GM23338 (cell line): ENCODE data around the gene ARFGAP2. TPM values are rescaled to one million over a fixed set of nuclear protein-coding genes. Genes with fewer than 3 reads are reported as not detected.

Experiments used
- CREB1 ChIP-seq: fragments of 250-450 bp; sonication (Bioruptor Pico); IDR thresholded peaks from 2 replicates; pipeline ENCODE4 v1.5.0; 2020; ENCODE audit warnings: low read depth, mild to moderate bottlenecking, moderate library complexity
- EZH2 ChIP-seq: fragments of 200-600 bp; sonication (generic); IDR thresholded peaks from one replicate; pipeline ENCODE4 v1.8.0; 2017; ENCODE audit warnings: antibody characterized with exemption, mild to moderate bottlenecking, low read depth; ENCODE audit not compliant: unreplicated experiment
- EZH2phosphoT487 ChIP-seq: fragments of 200-600 bp; sonication (generic); IDR thresholded peaks from one replicate; pipeline ENCODE4 v1.8.1; 2018; ENCODE audit warnings: antibody characterized with exemption; ENCODE audit not compliant: unreplicated experiment
- JUNB ChIP-seq: IDR thresholded peaks from one replicate; pipeline ENCODE4 v1.6.1; 2016; ENCODE audit warnings: antibody characterized with exemption; ENCODE audit not compliant: unreplicated experiment
- NANOG ChIP-seq: IDR thresholded peaks from 2 replicates; pipeline ENCODE4 v1.6.1; 2016; ENCODE audit warnings: antibody characterized with exemption, borderline replicate concordance
- POLR2AphosphoS5 ChIP-seq: IDR thresholded peaks from 2 replicates; pipeline ENCODE4 v1.6.1; 2016; ENCODE audit warnings: antibody characterized with exemption, low read depth
- ZNF114 ChIP-seq: fragments of 250-450 bp; sonication (Bioruptor Pico); IDR thresholded peaks from 2 replicates; pipeline ENCODE4 v1.5.0; 2020; ENCODE audit warnings: mild to moderate bottlenecking, moderate library complexity
- ZNF331 ChIP-seq: fragments of 250-450 bp; sonication (Bioruptor Pico); IDR thresholded peaks from 2 replicates; pipeline ENCODE4 v1.5.0; 2020; ENCODE audit warnings: low read depth, mild to moderate bottlenecking, moderate library complexity
- polyA plus RNA-seq: library from polyadenylated mRNA; unstranded; fragments of >200 nt; fragmentation: Nextera tagmentation; extraction: Ambion mirVana; gene quantifications from 2 replicates; pipeline ENCODE4 v1.2.1, GENCODE V29; 2016
- total RNA-seq: library from RNA; depleted of rRNA; stranded (reverse); fragments of >200 nt; shearing (Covaris generic); gene quantifications from 2 replicates; pipeline ENCODE4 v1.2.3, GENCODE V29; 2014
- TF ChIP-seq, protein P1 (sequence below): fragments of 250-450 bp; sonication (Bioruptor Pico); IDR thresholded peaks from 2 replicates; pipeline ENCODE4 v1.5.0; 2020; ENCODE audit warnings: mild to moderate bottlenecking, moderate library complexity
- TF ChIP-seq, protein P2 (sequence below): IDR thresholded peaks from one replicate; pipeline ENCODE4 v1.6.1; 2018; ENCODE audit warnings: antibody characterized with exemption; ENCODE audit not compliant: unreplicated experiment

ARFGAP2 gene
- total and polyA plus RNA-seq, 2 experiments from 2014 or later, result 25.6 to 122 TPM

DNA sequence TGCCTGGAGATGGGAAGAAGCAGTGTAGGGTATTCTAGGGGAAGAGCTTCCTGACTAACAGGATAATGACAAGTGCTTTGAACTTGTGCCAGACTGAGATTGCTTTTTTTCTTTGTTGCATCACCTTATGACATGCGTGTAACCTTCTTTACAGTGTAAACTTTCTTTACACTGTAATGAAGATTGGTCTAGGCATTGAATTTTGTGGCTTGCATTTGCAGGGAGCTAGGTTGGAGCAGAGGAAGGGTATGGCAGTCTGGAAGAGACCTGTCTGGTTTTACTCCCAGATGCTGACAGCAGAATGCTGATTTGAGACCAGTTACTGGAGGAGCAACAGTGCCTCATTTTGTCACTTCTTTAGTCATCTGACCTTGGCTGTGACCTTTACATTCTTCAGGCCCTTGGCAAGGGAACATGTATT, 43.7 kb upstream of the ARFGAP2 start (continued):
- TF ChIP-seq, protein P1, sequence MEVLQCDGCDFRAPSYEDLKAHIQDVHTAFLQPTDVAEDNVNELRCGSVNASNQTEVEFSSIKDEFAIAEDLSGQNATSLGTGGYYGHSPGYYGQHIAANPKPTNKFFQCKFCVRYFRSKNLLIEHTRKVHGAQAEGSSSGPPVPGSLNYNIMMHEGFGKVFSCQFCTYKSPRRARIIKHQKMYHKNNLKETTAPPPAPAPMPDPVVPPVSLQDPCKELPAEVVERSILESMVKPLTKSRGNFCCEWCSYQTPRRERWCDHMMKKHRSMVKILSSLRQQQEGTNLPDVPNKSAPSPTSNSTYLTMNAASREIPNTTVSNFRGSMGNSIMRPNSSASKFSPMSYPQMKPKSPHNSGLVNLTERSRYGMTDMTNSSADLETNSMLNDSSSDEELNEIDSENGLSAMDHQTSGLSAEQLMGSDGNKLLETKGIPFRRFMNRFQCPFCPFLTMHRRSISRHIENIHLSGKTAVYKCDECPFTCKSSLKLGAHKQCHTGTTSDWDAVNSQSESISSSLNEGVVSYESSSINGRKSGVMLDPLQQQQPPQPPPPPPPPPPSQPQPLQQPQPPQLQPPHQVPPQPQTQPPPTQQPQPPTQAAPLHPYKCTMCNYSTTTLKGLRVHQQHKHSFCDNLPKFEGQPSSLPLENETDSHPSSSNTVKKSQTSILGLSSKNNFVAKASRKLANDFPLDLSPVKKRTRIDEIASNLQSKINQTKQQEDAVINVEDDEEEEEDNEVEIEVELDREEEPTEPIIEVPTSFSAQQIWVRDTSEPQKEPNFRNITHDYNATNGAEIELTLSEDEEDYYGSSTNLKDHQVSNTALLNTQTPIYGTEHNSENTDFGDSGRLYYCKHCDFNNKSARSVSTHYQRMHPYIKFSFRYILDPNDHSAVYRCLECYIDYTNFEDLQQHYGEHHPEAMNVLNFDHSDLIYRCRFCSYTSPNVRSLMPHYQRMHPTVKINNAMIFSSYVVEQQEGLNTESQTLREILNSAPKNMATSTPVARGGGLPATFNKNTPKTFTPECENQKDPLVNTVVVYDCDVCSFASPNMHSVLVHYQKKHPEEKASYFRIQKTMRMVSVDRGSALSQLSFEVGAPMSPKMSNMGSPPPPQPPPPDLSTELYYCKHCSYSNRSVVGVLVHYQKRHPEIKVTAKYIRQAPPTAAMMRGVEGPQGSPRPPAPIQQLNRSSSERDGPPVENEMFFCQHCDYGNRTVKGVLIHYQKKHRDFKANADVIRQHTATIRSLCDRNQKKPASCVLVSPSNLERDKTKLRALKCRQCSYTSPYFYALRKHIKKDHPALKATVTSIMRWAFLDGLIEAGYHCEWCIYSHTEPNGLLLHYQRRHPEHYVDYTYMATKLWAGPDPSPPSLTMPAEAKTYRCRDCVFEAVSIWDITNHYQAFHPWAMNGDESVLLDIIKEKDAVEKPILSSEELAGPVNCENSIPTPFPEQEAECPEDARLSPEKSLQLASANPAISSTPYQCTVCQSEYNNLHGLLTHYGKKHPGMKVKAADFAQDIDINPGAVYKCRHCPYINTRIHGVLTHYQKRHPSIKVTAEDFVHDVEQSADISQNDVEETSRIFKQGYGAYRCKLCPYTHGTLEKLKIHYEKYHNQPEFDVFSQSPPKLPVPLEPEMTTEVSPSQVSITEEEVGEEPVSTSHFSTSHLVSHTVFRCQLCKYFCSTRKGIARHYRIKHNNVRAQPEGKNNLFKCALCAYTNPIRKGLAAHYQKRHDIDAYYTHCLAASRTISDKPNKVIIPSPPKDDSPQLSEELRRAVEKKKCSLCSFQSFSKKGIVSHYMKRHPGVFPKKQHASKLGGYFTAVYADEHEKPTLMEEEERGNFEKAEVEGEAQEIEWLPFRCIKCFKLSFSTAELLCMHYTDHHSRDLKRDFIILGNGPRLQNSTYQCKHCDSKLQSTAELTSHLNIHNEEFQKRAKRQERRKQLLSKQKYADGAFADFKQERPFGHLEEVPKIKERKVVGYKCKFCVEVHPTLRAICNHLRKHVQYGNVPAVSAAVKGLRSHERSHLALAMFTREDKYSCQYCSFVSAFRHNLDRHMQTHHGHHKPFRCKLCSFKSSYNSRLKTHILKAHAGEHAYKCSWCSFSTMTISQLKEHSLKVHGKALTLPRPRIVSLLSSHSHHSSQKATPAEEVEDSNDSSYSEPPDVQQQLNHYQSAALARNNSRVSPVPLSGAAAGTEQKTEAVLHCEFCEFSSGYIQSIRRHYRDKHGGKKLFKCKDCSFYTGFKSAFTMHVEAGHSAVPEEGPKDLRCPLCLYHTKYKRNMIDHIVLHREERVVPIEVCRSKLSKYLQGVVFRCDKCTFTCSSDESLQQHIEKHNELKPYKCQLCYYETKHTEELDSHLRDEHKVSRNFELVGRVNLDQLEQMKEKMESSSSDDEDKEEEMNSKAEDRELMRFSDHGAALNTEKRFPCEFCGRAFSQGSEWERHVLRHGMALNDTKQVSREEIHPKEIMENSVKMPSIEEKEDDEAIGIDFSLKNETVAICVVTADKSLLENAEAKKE, result no peak
- TF ChIP-seq NANOG (no peak), ZNF331 (CRISPR knock-in tag) (no peak), JUNB (no peak), EZH2phosphoT487 (no peak), POLR2AphosphoS5 (no peak), EZH2 (no peak), CREB1 (CRISPR knock-in tag) (no peak), ZNF114 (CRISPR knock-in tag) (no peak)
- TF ChIP-seq, protein P2, sequence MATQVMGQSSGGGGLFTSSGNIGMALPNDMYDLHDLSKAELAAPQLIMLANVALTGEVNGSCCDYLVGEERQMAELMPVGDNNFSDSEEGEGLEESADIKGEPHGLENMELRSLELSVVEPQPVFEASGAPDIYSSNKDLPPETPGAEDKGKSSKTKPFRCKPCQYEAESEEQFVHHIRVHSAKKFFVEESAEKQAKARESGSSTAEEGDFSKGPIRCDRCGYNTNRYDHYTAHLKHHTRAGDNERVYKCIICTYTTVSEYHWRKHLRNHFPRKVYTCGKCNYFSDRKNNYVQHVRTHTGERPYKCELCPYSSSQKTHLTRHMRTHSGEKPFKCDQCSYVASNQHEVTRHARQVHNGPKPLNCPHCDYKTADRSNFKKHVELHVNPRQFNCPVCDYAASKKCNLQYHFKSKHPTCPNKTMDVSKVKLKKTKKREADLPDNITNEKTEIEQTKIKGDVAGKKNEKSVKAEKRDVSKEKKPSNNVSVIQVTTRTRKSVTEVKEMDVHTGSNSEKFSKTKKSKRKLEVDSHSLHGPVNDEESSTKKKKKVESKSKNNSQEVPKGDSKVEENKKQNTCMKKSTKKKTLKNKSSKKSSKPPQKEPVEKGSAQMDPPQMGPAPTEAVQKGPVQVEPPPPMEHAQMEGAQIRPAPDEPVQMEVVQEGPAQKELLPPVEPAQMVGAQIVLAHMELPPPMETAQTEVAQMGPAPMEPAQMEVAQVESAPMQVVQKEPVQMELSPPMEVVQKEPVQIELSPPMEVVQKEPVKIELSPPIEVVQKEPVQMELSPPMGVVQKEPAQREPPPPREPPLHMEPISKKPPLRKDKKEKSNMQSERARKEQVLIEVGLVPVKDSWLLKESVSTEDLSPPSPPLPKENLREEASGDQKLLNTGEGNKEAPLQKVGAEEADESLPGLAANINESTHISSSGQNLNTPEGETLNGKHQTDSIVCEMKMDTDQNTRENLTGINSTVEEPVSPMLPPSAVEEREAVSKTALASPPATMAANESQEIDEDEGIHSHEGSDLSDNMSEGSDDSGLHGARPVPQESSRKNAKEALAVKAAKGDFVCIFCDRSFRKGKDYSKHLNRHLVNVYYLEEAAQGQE, result no peak
